Tibial nerve (tissue), 3 donors: ENCODE data around the gene ABLIM2.

Experiments
- CTCF ChIP-seq, 5 experiments: fragments of 200-600 bp in 3 of 5; fragments of 450-650 bp in 2 of 5; sonication (generic) in 3 of 5; IDR thresholded peaks; one replicate each; pipeline ENCODE4 v1.5.1; 2016 to 2019; ENCODE audit warnings: antibody characterized with exemption in 5 of 5, mild to moderate bottlenecking in 3 of 5, moderate library complexity in 2 of 5
- POLR2A ChIP-seq, 2 donors: fragments of 450-650 bp; IDR thresholded peaks; one replicate each; pipeline ENCODE4 v1.6.1; 2017; ENCODE audit warnings: antibody characterized with exemption in 2 of 2, mild to moderate bottlenecking in 2 of 2, moderate library complexity in 2 of 2

DNA sequence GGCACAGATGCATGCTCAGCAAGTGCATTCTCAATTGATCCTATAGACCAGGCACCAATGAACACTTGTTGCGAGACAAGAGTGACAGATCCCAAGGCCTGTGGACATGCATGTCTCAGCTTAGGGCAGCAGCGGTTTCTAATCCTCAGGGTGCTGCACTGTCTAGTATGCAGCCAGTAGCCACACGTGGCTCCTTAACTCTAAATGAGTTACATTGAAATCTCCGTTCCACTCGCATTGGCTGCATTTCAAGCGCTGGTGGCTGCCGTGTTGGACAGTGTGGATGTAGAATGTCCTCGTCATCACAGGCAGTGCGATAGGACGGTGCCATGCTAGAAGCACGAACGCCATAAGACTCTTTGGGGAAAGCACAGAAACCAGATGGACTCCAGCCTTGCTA is 194.9 kb downstream of the ABLIM2 start:
- TF ChIP-seq CTCF (IDR thresholded peaks at IDR 0.05) (no peak), POLR2A (IDR thresholded peaks at IDR 0.05) (no peak)
